Endothelial cell of hepatic sinusoid (primary cell): ENCODE results near the gene WNT7B.

ENCODE experiments used
- in situ Hi-C: cut with HindIII; loops from 2 replicates; pipeline ENCODE4 v1.10.0; 2017; ENCODE audit warnings: low sequenced_read_pairs

WNT7B gene

DNA sequence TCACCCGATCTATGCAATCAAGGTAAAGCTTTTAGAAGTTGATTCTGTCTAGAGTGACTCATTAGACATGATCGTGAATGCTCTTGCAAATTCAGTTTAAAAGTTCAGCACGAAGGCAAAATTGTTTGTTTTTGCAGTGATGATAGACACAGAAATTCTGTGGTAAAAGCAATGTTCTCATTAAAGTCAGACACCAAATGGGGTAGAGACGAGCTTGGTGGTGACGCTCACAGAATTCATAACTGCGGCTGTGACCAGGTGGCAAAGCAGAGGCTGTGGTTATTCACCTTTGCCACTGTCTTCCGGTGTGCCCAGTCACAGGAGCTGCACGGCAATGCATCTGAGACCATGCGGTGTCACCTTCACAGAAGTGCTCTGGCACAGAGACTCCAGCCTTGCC is 83.4 kb downstream of the WNT7B start:
- in situ Hi-C loops: loop anchor here (10.0 kb wide), 1 partner anchor 251 kb away; no protein-coding TSS in a partner anchor

DNA sequence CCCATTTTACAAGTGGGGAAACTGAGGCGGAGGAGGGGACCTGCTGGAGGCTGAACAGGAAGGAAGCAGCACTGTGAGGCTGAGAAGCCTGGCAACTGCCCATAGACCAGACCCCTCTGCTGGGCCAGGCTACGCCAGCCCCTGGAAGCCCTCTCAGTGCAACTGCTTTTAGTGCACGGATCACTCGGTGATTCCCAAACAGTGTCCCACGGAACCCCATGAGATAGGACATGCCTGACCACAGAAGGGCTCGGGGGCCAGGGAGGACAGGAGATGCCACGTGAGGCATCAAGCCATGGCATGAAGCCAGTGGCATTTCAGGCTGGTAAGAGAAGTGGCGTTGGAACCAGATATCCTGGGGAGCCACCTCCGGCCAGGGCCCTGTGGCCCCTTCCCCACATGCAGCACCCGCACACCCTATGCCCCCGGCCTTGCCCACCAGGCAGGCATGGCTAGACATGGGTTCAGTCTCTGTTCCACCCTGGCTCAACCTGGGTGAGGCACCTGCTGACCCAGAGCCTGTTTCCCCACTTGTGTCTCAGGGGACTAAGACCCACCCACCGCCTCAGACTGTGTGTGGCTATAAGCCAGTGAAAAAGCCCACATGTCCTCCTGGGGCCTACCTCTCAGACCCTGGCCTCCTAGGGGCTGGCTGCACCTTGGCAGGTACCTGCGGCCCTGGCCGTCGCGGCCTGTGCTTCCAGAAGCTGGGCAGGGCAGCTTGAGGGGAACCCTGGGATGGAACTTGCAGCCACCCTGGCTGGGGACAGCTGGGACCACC is 84.1 kb downstream of the WNT7B start:
- in situ Hi-C loops: loop anchor here (10.0 kb wide), 1 partner anchor 252 kb away; no protein-coding TSS in a partner anchor

DNA sequence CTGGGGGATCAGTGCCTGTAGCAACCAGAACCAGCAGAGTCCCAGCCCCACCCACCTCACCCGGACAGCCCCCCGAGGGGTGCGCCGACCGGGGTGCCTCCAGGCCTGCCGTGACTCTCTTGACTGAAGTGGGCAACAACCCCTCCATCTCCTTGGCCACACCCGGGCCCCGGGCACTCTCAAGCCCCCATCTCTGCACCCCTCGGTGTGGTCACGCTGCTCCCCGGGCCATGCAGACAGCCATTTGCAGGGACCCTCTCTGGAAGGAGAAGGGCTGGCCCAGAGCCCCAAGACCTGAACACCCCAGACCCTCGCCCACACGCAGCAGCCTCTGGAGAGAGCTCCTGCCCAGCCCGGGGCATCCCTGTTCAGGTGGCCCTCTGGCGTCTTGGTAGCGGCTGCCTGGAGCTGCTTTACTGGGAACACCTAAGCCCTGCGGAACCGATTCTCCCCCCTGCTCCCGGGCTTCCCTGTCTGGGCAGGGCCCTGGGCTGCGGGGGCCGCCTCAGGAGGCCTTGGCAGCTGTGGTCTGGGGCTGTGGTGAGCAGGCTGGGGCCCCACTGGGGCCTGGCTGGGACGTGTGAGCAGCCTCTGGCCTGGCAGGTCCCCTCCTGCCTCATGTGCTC is 84.9 kb downstream of the WNT7B start:
- in situ Hi-C loops: loop anchor here (10.0 kb wide), 1 partner anchor 253 kb away; no protein-coding TSS in a partner anchor

DNA sequence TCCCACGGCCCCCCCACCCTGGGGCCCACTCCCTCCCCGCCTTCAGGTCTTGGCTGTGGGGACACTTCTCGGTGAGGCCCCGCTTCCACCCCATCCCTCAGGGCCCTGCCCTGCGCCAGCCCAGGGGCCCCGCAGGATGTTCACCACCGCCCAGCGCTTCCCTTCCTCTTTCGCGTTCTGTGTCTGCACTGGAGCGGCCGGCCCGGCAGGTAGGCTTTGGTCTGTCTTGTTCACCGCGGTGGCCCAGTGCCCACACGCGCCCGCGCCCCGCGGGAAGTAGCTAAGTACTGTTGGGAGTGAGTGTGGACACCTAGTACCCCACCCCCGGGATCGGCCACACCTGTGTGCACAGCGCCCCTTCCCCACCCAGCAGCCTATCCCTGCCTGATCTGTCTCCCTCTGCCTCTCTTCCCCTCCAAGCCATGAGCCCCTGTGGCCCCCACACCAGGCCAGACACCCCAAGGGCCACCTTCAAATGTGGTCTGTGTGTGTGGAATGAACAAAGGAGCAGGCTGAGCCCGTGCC is 85.4 kb downstream of the WNT7B start:
- in situ Hi-C loops: loop anchor here (10.0 kb wide), 1 partner anchor 253 kb away; no protein-coding TSS in a partner anchor

DNA sequence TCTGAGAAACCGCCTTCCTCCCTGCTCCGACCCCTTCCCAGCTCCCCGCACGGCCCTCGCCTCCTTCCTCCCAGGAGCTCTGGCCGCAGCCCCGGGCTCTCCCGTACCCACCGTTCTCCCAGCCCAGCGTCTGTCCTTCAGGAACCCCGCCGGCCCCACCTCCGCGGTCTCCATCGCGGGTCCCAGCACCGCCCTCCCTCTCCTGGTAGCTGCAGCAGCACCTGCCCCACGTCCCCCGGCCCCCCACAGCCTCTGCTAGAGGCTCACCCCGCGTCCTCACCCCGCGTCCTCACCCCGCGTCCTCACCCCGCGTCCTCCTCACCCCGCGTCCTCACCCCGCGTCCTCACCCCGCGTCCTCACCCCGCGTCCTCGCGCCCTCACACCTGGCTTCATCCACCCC is 85.9 kb downstream of the WNT7B start:
- in situ Hi-C loops: loop anchor here (10.0 kb wide), 1 partner anchor 254 kb away; no protein-coding TSS in a partner anchor

DNA sequence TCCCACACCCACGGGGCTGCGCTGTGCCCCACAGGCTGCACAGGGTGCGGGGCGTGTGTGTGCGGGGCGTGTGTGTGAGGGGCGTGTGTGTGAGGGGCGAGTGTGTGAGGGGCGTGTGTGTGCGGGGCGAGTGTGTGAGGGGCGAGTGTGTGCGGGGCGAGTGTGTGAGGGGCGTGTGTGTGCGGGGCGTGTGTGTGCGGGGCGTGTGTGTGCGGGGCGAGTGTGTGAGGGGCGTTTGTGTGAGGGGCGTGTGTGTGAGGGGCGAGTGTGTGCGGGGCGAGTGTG is 86.7 kb downstream of the WNT7B start:
- in situ Hi-C loops: loop anchor here (10.0 kb wide), 1 partner anchor 255 kb away; no protein-coding TSS in a partner anchor

DNA sequence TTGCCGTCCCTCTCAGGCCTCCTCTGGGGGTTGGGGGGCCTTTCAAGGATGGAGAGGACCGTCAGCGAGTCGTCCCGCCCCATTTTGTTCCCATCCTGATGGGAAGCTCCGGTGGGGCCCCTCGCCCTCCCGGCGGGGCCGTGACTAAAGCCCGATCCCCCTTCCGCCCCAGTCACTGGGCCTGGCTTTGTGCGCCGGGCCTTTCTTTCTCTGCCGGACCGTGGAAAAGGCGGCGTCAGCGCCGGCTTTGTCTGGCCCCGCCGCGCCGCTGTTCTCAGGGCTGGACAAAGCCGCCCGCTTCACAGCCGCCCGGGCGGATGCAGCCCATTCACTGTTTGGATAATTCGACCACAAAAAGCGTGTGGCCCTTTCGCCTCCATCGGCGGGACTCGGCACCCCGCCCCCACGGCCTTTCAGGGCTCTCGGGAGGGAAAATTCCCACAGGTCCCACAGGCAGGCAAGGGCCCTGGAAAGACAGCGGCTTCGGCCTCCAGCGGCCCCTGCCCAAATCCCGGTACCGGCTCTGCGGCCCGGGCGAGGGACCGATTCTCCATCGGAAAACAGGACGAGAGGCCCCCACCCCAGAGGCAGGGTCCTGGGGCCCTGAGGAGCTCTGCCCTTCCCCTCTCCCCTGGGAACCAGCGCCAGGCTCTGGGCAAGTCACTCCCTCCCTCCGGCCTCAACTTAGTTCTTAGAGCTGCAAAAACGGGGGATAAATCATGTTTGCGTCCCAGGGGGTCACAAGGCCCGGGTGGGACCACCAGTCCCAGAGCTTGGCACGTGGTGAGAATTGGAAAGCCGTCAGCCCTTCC is 87.2 kb downstream of the WNT7B start:
- in situ Hi-C loops: loop anchor here (10.0 kb wide), 1 partner anchor 255 kb away; no protein-coding TSS in a partner anchor

DNA sequence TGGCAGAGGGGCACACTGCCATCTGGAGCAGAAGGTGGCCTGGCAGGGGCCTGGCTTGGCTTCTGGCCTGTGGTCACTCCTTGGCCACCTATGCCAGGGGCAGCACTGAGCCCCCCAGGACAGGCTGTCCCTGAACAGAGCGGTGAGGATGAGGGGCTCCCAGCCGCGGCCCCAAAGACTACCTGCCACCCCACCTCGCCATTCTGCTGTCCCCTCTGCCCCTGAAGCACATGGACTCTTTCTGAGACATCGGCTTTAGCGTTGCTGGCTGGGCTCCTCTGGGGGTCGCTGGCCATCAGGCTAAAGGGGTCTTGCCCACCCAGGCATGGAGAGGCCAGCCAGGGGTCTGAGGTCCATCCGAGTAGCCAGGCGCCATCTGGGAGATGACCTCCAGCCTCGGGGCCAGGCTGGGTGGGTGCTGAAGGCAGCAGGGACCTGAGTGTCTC is 87.8 kb downstream of the WNT7B start:
- in situ Hi-C loops: no loop called here

DNA sequence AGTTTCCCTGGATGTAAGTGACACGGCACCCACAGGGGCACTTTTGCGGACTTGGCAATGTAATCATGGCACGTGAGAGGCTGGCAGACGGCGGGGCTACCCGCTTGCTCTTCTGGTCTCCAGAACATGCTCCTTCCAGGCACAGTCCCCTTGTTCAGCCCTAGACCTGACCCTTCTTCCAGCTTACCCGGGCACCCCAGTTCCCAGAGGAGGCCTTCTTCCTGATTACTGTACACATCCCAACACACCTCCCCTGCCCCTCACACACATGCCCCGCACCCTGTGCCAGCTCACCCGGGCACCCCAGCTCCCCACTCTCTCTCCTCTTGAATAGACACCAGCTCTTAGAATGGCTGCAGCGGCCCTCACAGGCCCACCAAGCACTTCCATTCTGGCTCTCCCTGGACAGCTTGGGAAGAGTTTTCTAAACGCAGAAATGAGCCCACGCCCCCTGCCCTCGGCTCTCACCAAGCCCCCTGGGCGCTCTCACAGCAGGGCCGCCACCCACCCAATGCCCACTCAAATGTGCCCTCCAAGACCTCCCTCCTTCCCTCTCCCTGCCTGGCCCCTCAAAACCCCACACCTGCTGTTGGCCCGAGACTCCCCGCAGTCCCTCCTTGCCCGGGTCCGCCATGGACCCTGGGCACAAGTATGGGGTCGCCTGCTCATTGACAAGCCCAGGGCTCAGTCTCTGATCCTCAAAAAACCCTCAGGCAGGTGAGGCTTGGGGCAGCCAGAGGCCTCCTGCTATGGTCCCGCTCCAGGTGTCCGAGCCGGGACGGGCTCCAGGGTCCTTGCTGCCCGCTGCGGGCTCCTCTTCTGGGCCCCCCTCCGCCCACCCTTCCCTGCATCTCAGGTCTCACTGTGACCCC is 88.5 kb downstream of the WNT7B start:
- in situ Hi-C loops: no loop called here

DNA sequence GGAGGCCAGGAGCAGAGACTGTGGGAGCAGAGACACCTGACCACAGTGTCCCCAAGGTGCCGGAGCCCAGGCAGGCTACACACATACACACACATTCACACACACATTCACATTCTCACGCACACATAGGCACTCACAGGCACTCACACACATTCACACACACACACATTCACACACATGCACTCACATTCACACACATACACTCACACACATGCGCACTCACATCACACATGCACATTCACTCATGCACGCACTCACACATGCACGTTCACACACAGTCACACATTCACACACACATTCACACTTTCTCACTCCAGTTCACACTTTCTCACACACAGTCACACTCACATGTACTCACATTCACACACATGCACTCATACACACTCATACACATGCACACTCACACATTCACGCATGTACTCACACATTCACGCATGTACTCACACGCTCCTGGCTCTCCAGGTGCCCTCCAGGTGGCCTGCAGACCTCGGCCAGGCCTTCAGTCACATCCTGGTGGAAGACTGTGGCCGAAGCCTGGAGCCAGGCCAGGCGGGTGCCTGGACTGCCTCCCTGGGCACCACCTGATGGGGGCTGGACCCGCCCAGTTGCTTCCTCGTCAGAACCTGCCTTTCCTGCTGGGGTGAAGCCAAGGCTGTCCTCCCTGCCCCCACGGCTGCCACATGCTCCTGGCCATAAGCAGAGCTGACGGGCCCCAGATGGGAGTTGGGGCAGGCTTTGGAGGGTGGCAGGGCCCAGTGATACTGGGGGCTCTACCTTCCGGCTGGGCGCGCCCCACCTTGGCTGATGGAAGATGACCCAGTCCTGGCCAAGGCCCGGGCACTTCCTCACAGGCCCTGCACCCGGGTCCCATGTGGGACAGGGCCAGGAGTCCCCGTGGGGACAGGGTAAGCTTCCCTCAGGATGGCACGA is 89.5 kb downstream of the WNT7B start:
- in situ Hi-C loops: no loop called here

DNA sequence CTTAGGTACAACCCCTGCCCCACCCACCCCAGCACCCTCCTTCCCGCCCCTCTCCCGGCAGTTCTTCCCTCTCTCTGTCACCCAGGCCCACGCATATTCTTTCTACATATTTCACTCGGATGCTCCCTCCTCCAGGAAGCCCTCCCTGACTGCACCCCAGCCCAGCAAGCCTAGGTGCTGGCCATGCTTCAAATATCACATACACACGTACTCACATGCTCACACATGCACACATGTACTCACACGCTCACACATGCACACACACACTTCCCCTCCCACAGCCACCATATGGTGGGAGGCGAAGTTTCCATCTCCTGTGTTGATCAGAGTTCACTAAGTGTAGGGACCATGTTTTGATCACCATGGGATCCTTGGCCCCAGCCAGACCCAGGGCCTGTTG is 90.4 kb downstream of the WNT7B start:
- in situ Hi-C loops: no loop called here

DNA sequence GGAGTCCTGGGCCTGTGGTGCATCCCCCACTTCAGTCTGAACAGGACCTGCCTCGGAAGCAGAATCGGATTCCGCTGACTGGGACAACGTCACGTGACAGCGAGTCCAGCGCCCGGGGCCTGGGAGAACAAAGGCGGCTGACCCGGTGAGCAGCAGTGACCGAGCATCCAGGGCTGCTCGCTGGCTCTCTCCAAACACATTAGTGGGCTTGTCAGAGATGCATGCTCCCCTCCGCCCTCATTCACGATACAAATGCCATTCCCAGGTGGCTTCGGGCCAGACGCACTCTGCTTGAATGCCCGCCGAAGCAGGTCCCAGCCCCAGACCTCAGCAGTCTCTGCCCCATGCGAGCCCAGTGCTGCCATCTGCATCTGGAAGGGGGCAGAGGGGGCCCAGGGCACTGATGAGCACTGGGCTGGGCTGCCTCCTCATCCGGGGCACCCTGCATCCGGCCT is 91.0 kb downstream of the WNT7B start:
- in situ Hi-C loops: no loop called here

DNA sequence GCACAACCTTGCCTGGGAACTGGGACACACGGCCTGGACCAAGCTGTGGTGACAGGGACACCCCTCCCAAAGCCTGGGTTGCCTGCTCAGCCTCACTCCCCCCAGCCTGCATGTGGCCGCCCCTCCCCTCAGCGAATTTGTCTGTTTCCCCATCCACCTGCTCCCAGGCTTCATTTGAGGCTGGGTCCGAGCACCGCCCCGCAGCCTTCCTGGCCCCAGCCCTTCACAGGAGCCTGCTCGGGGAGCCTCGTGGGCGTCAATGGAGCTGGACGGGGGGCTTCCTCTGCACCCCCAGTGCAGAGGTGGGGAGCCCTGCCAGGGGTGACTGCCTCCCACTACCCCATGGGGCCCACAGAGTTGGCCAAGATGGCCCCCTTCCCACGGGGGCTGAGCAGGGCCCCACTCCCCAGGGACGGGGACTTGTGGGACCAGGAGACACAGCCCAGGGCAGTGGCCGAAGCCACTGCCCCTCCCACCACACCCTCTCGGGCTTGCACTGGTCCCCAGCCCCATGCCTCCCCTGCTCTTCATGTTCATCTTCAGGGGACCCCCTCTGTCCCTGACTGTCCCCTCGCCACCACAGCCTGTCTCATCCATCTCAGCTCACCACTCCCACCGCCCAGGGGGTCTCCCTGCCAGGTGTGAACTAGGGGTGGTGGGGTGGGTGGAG is 91.7 kb downstream of the WNT7B start:
- in situ Hi-C loops: no loop called here

DNA sequence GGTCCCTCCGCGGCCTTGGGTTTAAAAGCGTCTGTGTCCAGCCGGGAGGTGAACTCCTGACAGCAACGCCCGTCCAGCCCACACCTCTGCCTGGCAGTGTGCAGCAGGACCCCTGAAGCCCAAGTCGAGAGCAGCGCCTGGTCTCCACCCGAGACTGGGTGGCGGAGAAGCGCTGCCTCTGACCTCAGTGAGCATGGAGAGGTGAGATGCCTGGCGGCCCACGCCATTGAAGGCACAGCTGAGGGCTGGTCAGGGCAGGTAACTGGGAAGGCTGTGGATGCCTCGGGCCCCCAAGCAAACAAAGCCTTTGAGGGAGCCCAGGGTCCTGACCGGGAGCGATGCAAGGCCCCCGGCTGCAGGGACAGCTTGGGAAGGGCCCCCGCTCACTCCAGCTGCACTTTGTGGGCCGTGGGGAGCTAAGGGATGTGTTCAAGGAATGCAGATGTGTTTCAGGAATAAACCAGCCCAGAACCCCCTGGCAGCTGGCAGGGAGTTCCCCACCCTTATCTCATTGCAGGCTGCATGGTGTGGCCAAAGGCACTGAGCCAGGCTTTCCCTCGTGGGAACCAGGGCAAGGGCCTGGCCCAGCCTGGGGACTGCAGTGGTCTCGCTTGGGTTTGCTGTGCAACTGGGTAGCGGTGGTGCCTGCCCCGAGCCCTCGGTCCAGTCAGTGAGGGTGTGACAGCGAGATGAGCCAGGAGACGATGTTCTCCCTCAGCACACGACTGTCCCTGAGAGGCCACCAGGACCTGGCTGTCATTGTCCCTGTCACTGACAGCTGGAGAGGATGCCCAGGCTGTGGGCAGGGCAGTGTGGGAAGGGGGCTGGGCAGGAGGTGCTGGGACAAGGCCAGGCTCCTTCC is 92.5 kb downstream of the WNT7B start:
- in situ Hi-C loops: no loop called here

DNA sequence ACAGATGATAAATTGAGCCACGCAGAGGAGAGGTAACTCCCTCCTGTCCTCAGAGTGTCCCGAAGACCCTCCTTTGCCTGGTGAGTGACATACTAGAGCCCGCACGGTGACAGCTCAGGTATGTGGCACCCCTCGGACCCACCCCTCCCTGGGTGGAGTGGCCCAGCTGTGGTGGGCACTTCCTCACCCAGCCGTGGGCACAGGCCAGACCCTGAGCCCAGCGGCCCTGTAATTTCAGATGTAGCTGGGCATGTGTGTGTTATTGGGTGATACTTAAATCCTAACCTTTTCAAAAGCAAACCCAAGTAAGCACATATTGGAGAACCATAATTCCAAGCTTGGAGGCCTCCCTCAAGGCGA is 93.2 kb downstream of the WNT7B start:
- in situ Hi-C loops: no loop called here

DNA sequence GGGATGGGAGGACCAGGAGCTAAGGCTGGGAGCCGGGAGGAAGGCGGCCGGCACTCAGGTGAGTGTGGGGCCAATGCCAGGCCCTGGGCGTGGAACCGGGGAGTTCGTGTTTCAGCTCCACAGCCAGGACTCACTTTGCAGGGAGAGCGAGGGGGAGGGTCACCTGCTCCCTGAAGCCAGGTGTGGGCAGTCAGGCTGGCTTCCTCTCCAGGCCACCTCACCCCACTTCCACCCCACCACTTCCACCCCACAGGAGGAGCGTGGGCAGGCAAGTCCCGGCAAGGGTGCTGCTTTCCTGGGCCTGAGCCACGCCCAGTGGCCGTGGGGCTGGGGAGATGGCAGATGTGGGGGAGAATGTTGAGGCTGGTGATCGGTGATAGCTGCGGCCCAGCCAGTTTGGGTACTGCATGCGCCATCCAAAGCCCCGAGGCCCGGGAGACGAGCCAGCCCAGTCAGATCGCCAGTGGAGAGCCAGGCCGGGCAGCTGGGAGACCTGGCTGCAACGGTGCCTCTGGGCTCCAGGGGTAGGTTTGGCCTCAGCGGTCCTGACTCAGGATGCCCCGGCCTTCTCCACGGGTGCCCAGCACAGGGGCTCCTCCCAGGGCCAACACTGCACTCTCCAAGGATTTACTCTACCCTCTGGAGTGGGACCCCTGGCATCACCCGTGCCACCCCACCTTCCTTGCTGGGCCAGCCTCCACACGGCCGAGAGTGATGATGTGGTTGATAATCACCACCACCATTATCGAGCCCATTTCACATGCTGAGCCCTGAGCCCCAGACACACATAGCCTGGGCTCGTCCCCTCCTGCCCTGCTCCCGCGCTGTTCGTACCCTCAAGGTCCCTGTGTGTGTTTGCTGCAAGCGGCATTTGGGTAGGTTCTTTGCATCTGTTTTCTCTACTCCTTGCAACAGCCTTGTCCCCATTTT is 93.8 kb downstream of the WNT7B start:
- in situ Hi-C loops: no loop called here

DNA sequence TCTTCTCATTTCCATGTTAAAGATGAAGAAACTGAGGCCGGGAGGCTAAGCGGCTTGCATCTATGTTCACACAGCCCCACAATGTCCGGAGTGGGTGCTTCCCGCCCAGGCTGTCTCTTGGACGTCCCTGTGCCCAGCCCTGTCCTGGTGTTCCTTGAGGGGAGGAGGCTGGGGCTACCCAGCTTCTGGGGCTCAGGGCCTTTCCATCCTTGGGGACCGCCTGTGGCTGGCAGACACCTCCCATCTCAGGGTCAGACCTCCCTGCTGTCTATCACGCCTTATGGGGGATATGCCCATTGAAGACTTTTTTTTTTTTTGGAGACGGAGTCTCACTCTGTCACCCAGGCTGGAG is 95.5 kb downstream of the WNT7B start:
- in situ Hi-C loops: no loop called here
